NCI-H1092 (cell line): Measurements from ENCODE around the gene TTLL9.
A peak's percentile ranks its signal among the peaks of the same experiment; 100 is the strongest.

Experiments used
- DNase-seq: peaks from one replicate; lab custom pipeline; 2025; lab: John Stamatoyannopoulos, UW

The TTLL9 gene

DNA sequence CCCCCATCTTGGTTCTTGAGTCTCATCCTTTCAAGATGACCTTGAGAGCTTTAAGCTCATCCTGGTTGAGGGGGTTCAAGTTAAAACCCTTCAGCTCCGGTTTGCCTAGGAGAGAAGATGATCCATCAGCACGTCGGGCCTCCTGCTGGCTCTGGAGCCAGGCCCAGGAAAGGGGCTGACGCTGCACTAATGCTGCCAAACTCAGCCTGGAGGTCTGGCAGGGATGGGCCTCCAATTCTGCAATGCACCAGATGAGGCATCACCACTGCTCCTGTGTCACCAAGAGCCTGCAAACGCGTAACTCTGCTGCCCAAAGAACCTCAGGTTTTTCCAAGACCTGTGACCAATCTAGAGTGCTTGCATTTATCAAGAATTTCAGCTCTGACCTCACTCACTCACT, 75.4 kb downstream of the TTLL9 start:
- no peak for DNase-seq

DNA sequence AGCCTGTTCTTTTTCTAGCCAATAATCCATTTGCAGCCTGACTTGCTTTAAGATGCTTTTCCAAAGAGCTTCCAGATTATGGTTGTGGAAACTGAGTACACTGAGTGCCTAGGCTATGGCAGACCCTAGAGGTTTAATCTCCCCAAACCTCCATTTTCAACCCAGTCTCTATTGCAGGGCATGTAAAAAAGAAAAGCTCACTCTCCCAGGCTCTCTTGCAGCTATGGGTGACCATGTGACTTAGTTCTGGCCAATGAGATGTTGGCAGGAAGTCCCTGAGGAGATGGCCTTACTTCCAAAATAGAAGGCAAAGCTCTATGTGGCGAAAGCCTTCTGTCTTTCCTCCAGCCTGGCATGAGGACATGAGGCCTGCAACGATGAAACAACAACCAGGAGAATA, 77.6 kb downstream of the TTLL9 start:
- no peak for DNase-seq

DNA sequence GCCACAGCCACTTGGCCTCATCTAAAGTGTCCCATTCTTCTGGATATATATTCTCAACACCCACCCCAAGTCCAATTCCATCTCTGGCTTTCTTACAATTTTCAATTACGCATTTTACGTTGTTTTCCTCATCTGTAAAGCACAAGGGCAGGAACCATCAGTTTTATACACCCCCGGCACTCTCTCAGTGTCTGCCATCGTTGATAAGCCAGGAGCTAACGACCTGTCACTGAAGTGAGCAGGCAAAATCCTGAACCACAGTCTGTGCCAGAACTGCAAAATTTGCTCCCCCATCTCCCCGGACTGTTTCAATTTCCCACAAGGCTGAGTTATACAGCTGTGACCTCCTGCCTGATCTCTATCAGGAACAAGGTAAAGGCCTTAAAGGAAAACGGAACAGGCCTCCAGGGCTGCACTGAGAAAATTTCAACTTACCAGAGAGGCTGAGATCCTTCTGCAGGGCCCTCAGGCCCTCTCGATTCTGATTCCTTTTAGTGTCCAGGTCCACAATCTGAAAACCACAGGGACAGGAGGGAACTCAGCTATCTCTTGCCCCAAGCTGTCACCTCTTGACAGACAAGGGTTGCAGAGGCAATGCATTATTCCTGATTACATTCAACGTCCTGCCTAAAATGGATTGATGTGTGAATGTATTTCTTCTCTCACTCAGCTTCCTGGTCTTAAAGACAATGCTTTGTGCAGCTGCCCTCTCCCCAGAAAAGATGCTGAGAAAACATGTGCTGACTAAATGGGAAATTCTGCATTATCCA, 79.6 kb downstream of the TTLL9 start:
- DNase-seq, result no peak

DNA sequence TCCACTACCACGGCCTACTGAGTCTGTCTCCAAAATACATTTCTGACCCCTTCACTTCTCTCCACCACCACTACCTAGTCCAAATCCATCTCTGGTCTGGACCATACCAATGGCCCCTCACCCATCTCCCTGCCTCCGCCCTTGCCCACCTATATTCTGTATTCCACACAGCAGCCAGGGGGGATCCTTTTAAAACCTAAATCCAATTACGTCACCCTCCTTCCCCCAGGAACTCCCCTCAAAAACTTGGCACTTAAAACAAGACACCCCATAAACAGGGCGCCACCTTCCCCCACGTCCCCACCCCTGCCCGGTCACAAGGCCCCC, 80.7 kb downstream of the TTLL9 start:
- DNase-seq, result no peak

DNA sequence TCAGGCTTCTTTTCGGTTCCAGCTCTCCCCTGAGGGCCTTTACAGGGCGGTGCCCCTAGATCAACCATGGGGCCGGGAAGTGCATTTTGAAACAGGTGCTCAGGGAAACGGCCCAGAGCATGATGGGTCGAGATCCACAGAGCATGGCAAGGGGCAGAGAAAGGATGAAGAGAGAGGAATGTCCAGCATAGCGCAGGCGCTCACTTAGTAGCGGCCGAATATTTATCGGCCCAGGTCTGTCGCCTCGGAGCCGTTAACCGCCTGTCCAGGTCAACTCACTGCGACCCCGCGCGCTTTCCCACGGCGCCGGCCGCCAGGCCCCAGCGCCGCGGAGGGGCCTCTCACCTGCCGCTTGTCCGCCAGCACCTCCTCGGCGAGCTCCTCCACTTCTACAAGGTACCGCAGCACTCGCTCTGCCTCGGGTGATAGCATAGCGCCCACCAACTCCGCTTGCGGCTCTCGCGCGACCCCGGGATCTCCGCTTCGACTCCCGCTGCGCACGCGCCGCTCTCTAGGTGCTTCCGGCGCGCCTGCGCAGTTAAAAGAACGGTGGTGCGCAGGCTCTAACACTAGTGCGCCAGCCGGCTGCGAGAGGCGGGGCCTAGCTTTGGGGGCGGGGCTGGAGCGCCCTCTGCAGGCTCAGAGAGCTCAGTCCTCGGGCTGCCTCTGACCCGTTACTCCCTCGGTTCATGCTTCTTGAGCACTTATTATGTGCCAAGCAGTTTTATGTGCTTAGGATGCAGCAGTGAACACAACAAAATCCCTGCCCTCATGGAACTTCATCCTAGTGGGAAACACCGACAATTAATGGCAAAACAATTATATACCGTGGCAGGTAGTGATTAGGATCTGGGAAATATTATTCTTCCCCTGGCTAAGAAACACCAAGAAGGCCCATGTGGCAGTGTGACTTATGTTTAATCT, 81.4 kb downstream of the TTLL9 start, which contains the start of gene PDRG1:
Gene PDRG1, minus strand, starts transcription at position 517 of the 924 bp plus-strand sequence. Its CDS starts 85 bp downstream, at position 432.
- peak; percentile 94 for DNase-seq

DNA sequence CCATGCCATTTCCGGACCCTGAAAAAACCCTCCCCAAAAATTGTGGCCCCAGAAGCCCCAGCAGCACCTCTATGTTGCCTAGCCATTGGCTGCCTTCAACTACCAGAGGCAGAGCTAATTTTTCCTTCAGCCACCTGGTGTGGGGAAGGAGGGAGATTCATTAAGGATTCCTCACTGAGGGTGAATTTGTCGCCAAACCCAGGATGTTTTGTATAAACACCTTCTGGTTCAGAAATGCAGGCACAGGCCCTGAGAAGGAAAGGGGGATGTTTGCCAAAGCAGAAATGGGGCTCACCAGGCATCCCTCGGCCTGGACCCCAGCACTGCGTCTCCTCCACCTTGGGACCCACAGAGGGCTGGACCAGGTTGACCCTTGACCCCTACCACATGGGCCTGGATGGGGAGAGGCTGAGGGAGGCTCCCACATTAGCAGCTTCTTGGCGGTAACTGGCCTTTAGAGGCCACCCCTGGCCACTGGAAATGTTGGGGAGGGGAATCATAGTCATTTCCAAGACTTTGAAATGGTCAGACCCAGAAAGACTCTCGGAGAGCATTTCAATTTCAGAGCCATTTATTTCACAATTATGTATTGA, 83.2 kb downstream of the TTLL9 start:
- DNase-seq, result no peak

DNA sequence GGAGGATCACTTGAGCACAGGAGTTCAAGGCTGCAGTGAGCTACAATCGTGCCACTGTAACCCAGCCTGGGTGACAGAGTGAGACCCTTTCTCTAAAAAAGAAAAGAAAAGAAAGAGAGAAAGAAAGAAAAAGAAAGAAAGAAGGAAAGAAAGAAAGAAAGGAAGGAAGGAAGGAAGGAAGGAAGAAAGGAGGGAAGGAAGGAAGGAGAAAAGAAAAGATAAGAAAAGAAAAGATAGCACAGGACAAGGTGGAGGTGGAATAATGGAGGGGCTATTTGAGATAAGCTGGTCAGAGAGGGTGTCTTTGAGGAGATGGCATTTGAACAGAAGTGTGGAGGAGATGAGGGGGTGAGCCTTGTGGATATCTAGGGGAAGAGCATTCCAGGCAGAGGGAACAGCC, 84.1 kb downstream of the TTLL9 start:
- DNase-seq, result no peak

- DNase-seq, result no peak
Measured at GRCh38 chr20:31956556-31957526, 86.4 kb downstream of the TTLL9 start.

DNA sequence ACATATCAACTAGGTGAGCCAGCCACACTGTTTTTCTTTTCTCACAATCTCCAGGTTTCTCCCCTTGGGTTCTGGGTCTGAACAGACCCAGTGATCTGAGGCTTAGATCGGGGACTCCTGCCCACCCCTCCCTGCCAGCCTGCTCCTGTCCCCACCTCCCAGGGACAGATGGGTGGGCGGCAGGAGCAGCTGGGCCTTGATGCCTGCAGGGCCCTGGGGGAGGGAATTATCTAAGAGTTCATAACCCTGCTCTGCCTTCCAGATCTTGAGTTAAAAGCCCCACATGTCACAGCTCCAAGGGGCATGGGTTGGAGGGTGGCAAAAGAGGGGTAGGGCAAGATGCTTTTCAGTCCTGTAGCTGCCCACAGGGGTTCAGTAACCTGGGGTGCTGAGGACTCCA, 92.3 kb downstream of the TTLL9 start:
- DNase-seq, result no peak

GRCh38 chr20:31963889-31964288, 93.5 kb downstream of the TTLL9 start:
- no peak for DNase-seq

DNA sequence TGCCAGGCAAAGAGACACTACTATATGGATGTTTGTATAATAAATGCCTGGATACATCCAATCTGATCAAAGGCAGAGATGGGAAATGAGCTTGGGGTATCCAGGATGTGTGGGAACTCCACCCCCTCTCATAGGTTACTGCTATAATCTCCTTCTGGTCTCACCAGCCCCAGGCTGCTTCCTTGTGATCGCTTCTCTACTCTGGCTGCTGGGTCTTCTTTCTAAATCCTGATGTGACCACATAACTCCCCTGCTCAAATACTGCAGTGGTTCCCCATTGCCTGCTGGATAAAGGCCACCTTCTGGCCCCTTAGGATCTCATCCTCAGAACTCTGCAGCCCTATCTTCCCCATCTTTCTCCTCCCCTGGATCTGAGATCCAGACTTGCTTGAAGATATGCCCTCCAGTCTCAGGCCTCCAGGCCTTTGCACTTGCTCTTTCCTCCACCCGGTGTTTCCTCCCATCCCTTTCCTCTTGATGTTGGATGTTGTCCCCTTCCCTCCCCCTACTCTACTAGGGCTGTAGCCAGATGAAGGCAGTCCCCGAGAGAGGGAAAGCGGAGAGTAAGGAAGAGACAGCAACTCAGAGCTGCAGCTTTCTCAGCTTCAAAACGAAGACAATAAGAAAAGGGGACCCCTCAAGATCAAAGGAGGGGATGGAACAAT, 96.7 kb downstream of the TTLL9 start:
- no peak for DNase-seq

DNA sequence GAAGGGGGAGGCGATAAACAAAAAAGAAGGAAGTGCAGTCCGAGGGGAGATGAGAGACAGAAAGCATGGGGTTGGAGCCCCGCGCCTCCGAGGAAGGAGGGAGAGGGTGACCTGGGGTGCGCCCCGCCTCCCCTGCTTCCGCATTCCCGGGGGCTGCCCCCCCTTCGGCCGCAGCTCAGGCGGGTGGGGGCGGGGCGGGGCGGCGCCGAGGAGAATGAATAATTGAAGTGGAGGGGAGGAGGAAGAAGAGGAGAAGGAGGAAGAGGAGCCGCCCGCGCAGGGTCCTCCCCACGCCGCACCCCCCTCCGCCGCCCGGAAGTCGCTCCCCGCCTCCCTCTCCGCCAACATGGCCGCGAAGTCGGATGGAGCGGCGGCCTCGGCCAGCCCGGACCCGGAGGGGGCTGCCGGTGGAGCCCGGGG, 97.4 kb downstream of the TTLL9 start, which contains the start of gene XKR7:
Gene XKR7, plus strand, starts transcription at position 322 of the 420 bp plus-strand sequence. Its CDS starts 25 bp downstream, at position 347.
- no peak for DNase-seq

GRCh38 chr20:31968291-31969126, 98.1 kb downstream of the TTLL9 start:
- no peak for DNase-seq

DNA sequence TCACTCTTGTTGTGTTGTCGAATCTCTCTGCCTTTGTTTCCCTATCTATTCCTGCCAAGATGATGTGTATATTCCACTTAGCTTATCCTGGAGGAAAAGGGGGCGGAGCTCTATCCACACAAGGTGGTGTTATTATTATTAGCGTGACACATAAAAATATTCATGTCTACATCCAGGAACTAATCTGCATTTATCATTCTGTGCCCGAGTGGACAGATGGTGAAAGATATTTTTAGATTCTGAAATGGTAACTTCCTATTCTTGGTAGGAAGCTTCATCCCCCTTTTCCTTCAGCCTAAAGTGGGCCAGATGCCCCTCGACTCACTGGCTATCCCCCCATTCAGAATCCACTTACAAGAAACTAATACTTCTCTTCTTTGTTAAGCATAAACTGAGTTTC, 99.6 kb downstream of the TTLL9 start:
- DNase-seq, result no peak

DNA sequence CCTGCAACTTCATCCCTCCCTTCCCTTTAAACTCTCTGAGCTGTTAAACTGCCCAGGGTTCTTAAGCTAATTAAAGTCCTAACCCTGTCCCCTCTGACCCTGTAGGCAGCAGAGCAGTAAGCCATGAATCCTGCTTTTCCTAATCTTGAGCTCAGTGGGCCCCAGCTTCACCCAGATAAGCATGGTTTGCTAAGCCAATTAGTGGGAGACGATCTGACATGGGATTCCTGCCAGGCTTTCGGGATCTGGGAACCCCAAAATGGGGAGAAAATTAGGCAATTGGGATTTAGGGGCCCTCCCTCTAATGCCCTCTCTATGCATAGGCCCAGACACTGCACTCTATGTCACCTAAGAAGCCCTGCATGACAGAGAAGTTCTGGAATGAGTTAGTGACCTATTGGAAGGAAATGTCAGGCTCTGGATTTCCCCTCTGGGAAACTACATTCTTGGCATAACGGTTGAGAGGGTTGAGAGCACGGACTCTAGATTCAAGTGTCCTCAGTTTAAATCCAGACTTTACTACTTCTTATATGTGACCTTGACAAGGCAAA, 102.1 kb downstream of the TTLL9 start:
- no peak for DNase-seq

- DNase-seq, result no peak
Measured at GRCh38 chr20:31974296-31974695, 103.9 kb downstream of the TTLL9 start.

DNA sequence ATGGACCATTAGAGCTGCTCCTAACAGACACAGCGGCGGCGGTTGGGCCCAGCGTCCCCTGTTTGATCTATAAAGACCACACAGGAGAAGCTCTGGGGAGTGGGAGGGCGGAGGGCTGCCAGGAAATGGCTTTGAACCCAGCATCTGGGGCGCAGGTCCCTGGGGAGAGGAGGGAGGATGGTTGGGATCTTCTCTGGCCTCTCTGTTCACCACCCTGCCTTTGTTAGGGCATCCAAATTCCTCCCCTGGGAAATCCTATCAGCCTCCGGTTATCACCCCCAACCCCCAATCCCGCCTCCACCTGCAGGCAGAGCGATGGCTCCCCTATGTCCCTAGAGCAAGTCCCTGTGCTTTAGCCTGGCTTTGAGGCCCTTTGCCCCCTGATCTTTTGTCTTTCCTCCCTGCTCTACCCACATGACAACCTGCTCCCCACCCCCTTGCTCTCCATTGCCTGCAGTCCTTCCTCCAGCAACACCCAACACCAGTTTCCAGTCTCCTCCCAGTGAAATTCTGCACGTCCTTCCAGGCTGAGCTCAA, 104.6 kb downstream of the TTLL9 start:
- peak; percentile 29 for DNase-seq

DNA sequence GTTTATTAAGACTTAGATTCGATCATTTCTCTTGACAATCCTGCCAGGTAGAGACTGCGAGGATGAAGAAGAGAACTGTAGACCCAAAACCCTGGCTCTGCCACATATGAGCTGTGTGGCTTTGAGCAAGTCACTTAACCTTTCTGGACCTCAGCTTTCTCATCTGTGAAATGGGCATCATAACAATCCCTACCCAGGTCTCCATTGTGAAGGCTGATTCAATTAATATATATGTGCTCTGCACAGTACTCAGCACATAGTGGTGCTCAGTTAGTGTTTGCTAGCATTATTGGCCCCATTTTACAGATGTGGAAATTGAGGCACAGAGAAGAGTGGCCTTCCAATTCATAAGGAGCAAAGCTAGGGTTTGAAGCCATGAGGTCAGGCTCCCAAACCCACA, 105.4 kb downstream of the TTLL9 start:
- DNase-seq, result no peak

DNA sequence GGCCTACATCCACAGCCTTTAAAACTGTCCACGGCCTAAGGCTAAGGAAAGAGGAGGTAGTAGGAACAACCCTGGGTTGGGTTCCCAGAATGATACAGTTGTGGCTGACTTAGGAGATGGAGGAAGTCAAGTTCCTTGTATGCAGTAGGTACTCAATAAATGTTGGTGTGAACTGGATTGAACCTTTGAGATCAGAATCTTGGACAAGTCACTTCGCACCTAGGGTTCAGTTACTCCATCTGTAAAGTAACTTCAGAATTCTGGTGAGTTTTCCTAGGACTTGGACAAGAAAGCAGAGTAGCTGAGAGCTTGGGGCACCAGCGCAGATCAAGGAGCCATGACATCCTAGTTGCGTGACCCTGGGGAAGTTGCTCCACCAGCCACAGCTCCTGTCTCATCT, 106.6 kb downstream of the TTLL9 start:
- DNase-seq, result no peak
